ENCODE results near the gene RCC1. TPM values are rescaled to one million over a fixed set of nuclear protein-coding genes. Genes with fewer than 3 reads are reported as not detected.
A peak's percentile ranks its signal among the peaks of the same experiment; 100 is the strongest.

The RCC1 gene
- total and polyA plus RNA-seq, 8 donors, result 6.7 to 116 (median 24.5) TPM

DNA sequence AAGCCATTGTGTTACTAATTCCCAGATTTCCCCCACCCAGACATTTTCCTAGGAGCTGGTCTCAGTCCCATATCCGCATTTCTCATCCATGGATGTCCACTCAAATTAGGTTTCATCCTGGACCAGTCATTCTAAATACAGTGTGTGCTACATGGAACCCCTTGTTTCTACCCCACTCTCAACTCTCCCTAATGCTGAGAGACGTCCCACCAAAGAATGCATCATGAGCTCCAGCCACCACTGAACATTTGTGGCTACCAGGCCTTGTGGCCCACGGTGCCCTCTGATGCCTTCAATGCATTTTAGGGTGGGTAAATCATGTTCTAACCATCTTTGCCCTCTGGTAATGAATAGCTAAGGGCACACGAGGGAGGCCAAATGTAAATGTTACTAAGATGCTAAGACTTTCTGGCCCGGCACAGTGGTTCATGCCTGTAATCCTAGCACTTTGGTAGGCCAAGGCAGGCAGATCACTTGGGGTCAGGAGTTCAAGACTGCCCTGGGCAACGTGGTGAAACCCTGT is 72.9 kb downstream of the RCC1 start:
- DNase-seq, result no peak
- H3K4me3 ChIP-seq, result peak overlapping the region in 2 of 4 donors; percentile 24 to 96
- intact Hi-C loops (cut with DNase I; ENCODE audit: low total_unique reads), result no loop called here
- H3K4me1 ChIP-seq, result peaks cover 22 to 37% (median 33%) of the 10 kb centered on the region in 4 donors
- TF ChIP-seq EP300 (IDR thresholded peaks at IDR 0.05) (no peak), POLR2A (IDR thresholded peaks at IDR 0.05) (no peak), POLR2AphosphoS5 (IDR thresholded peaks at IDR 0.05) (no peak)
- TF ChIP-seq, protein P1, sequence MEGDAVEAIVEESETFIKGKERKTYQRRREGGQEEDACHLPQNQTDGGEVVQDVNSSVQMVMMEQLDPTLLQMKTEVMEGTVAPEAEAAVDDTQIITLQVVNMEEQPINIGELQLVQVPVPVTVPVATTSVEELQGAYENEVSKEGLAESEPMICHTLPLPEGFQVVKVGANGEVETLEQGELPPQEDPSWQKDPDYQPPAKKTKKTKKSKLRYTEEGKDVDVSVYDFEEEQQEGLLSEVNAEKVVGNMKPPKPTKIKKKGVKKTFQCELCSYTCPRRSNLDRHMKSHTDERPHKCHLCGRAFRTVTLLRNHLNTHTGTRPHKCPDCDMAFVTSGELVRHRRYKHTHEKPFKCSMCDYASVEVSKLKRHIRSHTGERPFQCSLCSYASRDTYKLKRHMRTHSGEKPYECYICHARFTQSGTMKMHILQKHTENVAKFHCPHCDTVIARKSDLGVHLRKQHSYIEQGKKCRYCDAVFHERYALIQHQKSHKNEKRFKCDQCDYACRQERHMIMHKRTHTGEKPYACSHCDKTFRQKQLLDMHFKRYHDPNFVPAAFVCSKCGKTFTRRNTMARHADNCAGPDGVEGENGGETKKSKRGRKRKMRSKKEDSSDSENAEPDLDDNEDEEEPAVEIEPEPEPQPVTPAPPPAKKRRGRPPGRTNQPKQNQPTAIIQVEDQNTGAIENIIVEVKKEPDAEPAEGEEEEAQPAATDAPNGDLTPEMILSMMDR (IDR thresholded peaks at IDR 0.05), result no peak
- no peaks in the 10 kb centered on the region for H3K9me3 ChIP-seq
- H3K27me3 ChIP-seq, result no peaks in the 10 kb centered on the region
- WGBS, 5 donors, result 70 to 72% (median 72%) methylated on average over 6 of the region's 6 CpGs
- H3K36me3 ChIP-seq, result peaks cover 37 to 68% (median 63%) of the 10 kb centered on the region in 4 donors
- peak overlapping the region in 2 of 5 donors; percentile 26 to 92 for H3K27ac ChIP-seq

DNA sequence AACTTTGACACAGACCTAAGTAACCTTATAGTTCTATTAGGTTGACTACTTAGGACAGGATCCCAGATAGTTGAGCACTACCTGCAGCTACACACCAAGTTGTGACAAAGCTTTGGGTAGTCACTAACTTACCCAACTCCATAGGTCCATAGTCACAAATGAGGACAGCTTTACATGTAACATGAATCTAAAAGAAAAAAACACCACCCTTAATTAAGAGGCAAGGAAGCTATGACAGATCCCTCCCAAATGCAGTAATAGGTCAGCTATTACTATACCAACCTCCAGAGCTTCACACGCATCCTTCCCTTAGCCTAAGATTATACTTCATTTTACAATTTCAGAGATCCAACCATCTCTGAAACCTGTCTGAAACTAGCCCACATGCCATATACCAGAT is 73.6 kb downstream of the RCC1 start:
- H3K9me3 ChIP-seq, result no peaks in the 10 kb centered on the region
- TF ChIP-seq, protein P1 (IDR thresholded peaks at IDR 0.05), result no peak
- TF ChIP-seq POLR2AphosphoS5 (IDR thresholded peaks at IDR 0.05) (no peak), EP300 (IDR thresholded peaks at IDR 0.05) (no peak)
- intact Hi-C loops (cut with DNase I; ENCODE audit: low total_unique reads), result no loop called here
- no peaks in the 10 kb centered on the region for H3K27me3 ChIP-seq
- DNase-seq, result no peak
- 74 to 92% (median 84%) methylated on average over 1 of the region's 1 CpG for WGBS, 5 donors
- H3K4me1 ChIP-seq, result peaks cover 22 to 37% (median 33%) of the 10 kb centered on the region in 4 donors
- H3K4me3 ChIP-seq, result peak overlapping the region in 2 of 4 donors; percentile 91 to 96
- peaks cover 37 to 62% (median 57%) of the 10 kb centered on the region in 4 donors for H3K36me3 ChIP-seq
- peak overlapping the region in 2 of 5 donors; percentile 33 to 92 for H3K27ac ChIP-seq

DNA sequence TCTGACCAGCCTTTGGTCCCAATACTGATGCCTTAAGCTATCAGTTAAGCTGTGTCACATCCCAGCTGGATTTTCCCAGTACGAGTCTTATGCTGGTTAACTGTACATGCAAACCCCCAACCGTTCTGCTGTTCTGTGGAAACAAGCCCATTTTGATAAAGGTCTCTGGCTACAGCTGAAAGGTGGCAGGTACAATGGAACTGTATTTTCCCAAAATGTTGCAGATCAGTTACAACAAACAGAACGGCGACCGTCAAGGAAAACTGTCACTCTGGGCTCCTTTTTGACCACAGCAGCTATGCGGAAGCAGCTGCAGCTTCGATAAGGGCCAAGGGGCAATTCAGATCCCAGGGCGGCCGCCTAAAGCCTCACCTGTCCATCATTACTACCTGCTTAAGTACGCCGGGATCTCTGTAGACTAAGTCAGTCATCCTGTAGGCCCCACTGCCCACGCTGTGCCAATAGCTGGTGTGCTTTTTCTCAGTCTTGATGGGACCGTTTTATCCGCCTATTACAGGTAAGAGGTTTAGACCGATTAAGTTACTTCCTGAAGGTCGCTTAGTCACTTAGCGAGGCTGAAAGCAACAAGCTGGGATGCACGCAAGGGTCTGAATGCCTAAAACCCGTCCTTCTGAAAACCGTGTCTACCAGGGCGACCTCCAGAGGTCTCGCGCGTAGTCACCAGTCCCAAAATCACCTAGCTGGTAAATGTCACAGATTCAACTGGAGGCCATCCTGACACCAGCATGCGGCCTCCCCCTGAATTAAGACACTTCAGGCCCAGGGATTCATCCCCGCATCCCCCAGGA is 75.1 kb downstream of the RCC1 start:
- peak overlapping the region; percentile 86 to 97 (median 92) for H3K27ac ChIP-seq
- H3K4me1 ChIP-seq, result peaks cover 22 to 37% (median 33%) of the 10 kb centered on the region in 4 donors
- TF ChIP-seq EP300 (IDR thresholded peaks at IDR 0.05) (no peak), POLR2A (IDR thresholded peaks at IDR 0.05) (no peak), POLR2AphosphoS5 (IDR thresholded peaks at IDR 0.05) (peak in 1 of 3 donors; percentile 54)
- TF ChIP-seq, protein P1 (IDR thresholded peaks at IDR 0.05), result peak in 1 of 7 experiments; percentile 4
- H3K4me3 ChIP-seq, result peak overlapping the region; percentile 84 to 96 (median 92)
- peak; percentile 42 to 63 for DNase-seq
- intact Hi-C loops (cut with DNase I; ENCODE audit: low total_unique reads), result no loop called here
- peaks cover 37 to 47% (median 43%) of the 10 kb centered on the region in 4 donors for H3K36me3 ChIP-seq
- H3K27me3 ChIP-seq, result no peaks in the 10 kb centered on the region
- WGBS, 5 donors, result 0 to 1% (median 1%) methylated on average over 22 to 26 of the region's 26 CpGs
- H3K9me3 ChIP-seq, result no peaks in the 10 kb centered on the region

DNA sequence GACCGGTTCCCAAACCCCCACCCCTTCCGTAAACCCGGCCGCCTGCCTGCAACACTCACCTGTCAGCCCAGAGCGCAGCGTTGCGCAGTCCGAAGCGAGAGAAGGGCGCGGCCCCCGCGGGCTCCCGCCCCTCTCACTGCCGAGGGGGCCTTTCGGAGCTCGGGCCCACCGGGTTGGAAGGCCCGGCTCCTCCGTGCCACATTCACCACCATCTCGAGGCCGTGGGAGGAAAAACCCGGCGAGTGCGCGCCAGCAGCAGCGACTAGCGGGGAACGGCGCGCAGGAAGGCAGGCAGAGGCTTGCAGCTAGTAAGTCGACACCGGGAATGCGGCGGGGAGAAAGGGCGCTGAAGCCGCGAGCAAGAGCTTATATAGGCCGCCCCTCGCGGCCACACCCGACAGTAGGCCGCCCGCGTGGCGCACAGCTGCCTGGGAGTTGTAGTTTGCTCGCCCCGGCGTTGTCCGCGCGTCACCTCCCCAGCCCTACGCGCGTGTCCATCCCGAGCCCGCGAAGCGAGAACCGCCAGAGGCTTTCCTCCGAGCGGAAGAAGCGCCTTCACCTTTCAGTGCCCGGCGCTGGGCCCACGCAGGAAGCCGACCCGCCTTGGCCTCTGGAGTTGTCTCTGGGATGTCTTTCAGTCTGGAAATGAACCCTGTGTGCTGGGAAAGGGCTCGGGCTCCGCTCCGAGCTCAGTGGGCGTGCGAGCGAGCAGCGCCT is 75.8 kb downstream of the RCC1 start:
- DNase-seq, result peak; percentile 98
- no peaks in the 10 kb centered on the region for H3K9me3 ChIP-seq
- peaks cover 34 to 39% (median 36%) of the 10 kb centered on the region in 4 donors for H3K36me3 ChIP-seq
- no peak for TF ChIP-seq EP300 (IDR thresholded peaks at IDR 0.05)
- peak in 2 of 4 donors; percentile 70 to 71 for TF ChIP-seq POLR2A (IDR thresholded peaks at IDR 0.05)
- TF ChIP-seq POLR2AphosphoS5 (IDR thresholded peaks at IDR 0.05), result peak; percentile 86 to 99 (median 98)
- TF ChIP-seq, protein P1 (IDR thresholded peaks at IDR 0.05), result peak in 2 of 7 experiments; percentile 13 to 32
- H3K27me3 ChIP-seq, result no peaks in the 10 kb centered on the region
- peaks cover 22 to 37% (median 33%) of the 10 kb centered on the region in 4 donors for H3K4me1 ChIP-seq
- 0 to 5% (median 0%) methylated on average over 4 to 75 of the region's 75 CpGs for WGBS, 5 donors
- H3K4me3 ChIP-seq, result peak overlapping the region; percentile 84 to 96 (median 92)
- H3K27ac ChIP-seq, result peak overlapping the region; percentile 89 to 97 (median 92)
- intact Hi-C loops (cut with DNase I; ENCODE audit: low total_unique reads), result no loop called here

Data from stomach (tissue), 9 donors.